HFF-Myc (cell line): ENCODE results near the gene GRK3.

Experiments
- DNase-seq: peaks from one replicate; pipeline ENCODE4 v3.0.0-alpha.2; 2011; ENCODE audit warnings: low read depth; ENCODE audit errors: extremely low read depth
- H3K4me3 ChIP-seq: replicated peaks from 2 replicates; pipeline ENCODE4 v1.5.1; 2011; ENCODE audit warnings: low read depth, mild to moderate bottlenecking, control low read depth, low read length
- CTCF ChIP-seq: IDR thresholded peaks from 2 replicates; pipeline ENCODE4 v1.5.1; 2012; ENCODE audit warnings: mild to moderate bottlenecking, low read depth, low read length, control low read depth; ENCODE audit errors: missing control alignments

GRK3 gene

GRCh38 chr22:25747245-25747944 lies 182.9 kb downstream of the GRK3 start:
- DNase-seq: no peak

GRCh38 chr22:25748140-25748539 lies 183.7 kb downstream of the GRK3 start:
- no peak for TF ChIP-seq CTCF
- DNase-seq: no peak
- no peak overlapping the region for H3K4me3 ChIP-seq

More at GRCh38 chr22:25747245-25747944, 182.9 kb downstream of the GRK3 start:
- no peak for TF ChIP-seq CTCF
- H3K4me3 ChIP-seq: no peak overlapping the region

- TF ChIP-seq CTCF: no peak
- no peak overlapping the region for H3K4me3 ChIP-seq
- DNase-seq: no peak
Observed at GRCh38 chr22:25748704-25749103, 184.2 kb downstream of the GRK3 start.

GRCh38 chr22:25749420-25750169 lies 185.1 kb downstream of the GRK3 start:
- no peak for TF ChIP-seq CTCF
- no peak for DNase-seq

GRCh38 chr22:25750569-25751173 lies 186.2 kb downstream of the GRK3 start:
- H3K4me3 ChIP-seq: no peak overlapping the region
- no peak for DNase-seq
- no peak for TF ChIP-seq CTCF

More at GRCh38 chr22:25749420-25750169, 185.1 kb downstream of the GRK3 start:
- H3K4me3 ChIP-seq: no peak overlapping the region

- DNase-seq: no peak
- TF ChIP-seq CTCF: no peak
- H3K4me3 ChIP-seq: no peak overlapping the region
Observed at GRCh38 chr22:25751174-25751581, 186.7 kb downstream of the GRK3 start.
